Stimulated activated CD4-positive, alpha-beta T cell treated with anti-CD3 and anti-CD28 coated beads, Interleukin-4, amount 100 ng/mL, for 48 hours (primary cell): ENCODE measurements around the gene KLHL26.

Source experiments
- DNase-seq, 2 donors: peaks; one replicate each; pipeline ENCODE4 v3.0.0-alpha.2; 2020; ENCODE audit warnings: low read depth in 2 of 2

KLHL26 gene

DNA sequence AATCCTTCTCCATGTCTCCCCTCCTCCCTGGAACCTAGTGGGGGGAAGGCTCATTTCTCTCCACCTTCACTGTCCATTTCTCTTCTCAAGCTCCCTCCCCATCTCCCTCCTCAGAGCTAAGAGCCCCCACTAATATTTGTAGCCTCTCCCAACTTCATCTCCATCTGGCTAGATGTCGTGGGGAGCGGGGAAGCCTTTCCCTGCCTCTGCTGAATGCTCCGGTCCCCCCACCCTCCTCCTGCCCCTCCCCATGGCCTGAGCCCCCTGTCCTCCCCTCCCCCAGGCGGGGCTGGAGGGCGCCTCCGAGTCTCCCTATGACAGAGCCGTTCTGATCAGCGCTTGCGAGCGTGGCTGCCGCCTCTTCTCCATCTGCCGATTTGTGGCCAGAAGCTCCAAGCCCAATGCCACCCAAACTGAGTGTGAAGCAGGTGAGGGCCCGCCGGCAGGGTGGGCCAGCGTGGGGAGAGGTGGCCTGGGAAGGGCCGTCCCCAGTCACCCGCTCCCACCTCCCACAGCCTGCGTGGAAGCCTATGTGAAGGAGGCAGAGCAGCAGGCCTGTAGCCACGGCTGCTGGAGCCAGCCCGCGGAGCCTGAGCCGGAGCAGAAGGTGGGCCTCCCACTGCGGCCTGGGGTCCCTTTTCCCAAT lies 23.1 kb upstream of the KLHL26 start:
- DNase-seq, result no peak

DNA sequence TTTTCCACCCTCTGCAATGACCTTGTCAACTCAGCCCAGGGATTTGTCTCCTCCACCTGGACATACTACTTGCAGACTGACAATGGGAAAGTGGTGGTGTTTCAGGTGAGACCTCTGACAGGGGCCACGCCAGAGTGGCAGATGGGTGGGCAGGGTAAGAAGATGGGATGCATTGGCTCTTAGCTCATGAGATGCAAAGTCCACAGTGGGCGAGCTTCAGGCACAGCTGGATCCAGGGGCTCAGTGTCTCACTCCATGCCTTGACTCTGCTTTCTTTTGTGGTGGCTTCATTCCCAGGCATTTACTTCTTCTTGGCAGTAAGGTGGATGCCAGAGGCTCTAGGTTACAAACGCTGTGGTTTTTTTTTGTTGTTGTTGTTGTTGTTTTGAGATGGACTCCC lies 20.8 kb upstream of the KLHL26 start:
- no peak for DNase-seq

GRCh38 chr19:18617562-18617961 lies 19.3 kb upstream of the KLHL26 start:
- no peak for DNase-seq

- DNase-seq, result no peak
These were observed 18.6 kb upstream of the KLHL26 start for GRCh38 chr19:18618236-18618635.

GRCh38 chr19:18620311-18620710 lies 16.5 kb upstream of the KLHL26 start:
- DNase-seq, result no peak

DNA sequence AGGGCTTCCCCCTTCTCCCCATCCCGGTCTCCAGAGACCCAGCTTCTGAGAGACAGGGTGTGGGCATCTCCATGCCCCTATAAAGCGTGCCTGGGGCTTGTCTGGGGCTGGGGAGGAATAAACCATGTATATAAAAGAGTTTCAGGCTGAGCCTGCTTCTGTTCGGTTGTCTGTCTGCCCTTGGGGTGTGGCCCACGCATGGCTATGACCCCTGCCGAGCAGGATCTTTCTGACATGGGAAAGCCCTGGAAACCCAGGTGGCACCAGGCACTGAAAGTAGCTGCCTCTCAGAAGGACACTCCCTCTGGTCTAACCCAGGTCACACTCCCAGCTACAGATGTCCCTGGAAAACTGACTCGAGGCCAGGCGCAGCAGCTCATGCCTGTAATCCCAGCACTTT lies 15.9 kb upstream of the KLHL26 start:
- DNase-seq, result no peak

- DNase-seq, result no peak
These were observed 9.9 kb upstream of the KLHL26 start for GRCh38 chr19:18626906-18627305.

GRCh38 chr19:18629166-18630088 lies 7.4 kb upstream of the KLHL26 start:
- DNase-seq, result no peak

DNA sequence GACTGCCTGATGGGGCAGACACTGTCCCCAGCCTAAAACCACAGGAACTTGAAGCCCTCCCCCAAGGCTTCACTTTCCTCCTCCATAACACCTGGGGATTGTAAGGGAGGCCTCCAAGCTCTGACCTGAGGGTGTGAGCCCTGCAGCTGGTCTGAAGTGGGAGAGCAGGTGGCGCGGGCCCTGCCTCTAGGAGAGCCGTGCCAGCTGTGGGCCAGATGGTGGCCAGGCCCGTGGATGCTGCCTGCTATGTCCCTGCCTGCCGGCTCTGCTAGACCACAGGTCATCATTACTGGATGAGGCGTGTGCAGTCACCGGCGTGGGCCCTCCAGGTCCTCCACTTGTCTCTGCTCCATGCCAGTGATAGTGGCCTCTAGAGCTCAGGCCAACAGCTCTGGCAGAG lies 3.5 kb upstream of the KLHL26 start:
- DNase-seq, result no peak

DNA sequence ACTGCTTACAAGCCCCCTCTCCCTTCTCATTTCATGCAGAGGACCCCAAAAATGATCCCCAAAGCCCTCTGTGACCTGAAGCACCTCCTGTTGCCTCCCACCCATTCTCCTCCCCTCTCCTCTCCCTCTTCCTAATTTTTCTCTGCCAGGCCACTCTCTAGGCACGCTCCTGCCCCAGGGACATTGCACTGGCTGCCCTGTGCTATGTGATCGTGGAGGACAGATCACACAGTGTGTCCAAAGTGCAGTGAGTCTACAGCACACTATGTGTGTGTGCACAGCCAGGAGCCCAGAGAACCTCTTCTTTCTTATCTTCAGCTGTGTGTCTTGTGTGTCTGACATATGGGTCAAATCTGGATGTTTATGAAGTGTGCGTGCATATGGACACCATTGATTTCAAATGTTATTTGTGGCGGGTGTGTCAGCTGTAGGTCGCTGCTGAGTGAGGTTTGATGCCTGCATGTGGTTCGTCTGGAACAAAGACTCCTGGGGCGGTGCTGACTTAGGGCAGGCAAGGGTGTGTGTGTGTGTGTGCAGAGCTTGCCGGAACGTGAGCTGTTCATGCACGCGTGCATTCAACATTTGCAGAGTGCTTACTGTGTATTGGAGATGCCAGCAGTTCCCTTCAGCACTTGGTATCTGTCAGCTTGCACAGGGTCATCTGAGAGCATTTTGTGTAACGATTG lies 2.1 kb upstream of the KLHL26 start:
- no peak for DNase-seq

DNA sequence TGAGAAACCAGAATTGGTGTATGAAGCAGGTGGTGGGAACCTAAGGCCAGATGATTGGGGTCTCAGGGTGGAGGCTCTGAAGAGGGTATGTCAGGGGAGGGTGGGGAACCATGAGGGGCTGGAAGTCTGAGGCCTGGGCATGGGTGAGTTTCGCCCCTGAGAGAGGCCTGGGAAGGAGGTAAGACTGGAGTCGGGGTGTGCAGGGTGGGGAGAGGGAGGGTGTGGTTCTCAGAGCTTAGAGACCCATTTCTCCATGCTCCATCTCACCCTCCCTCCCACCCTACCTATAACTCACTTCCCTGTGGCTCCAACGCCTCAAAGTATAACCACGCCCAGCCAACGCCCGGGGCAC lies 1.0 kb upstream of the KLHL26 start:
- no peak for DNase-seq

DNA sequence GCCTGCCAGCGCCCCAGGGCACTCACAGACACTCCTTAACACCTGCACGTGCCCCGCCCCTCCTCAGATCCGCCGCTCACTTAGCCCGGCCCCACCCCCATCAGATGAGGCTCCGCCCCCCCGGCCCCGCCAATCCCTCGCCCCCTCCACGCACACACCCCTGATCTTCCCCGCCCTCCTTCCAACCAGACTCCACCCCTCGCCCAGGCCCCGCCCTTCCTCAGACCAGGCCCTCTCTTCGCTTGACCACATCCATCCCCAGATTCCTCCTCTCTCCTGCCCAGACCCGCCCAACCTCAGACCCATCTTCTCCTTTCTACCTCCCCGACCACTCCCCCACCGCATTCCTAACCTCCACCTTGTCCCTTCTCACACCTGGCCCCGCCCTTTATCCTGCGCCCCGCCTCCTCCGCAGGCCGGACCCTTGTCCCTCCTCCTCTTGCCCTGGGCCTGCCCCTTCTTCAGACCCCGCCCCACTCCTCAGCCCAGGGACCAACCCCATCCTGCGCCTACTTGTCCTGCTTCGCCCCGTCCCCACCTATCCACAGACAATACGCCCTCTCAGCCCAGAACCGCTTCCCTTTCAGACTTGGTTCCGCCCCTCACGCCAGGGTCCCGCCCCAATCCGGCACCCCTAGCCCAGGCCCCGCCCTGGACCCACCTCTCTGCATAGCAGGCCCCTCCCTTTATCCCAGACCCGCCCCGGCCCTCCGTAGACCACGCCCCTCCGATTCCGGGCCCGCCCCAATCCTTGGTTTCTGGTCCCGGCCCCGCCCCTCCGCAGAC lies 452 bp upstream of the KLHL26 start:
- peak; percentile 98 to 100 for DNase-seq

GRCh38 chr19:18637673-18638630 lies 1.1 kb downstream of the KLHL26 start:
- no peak for DNase-seq

DNA sequence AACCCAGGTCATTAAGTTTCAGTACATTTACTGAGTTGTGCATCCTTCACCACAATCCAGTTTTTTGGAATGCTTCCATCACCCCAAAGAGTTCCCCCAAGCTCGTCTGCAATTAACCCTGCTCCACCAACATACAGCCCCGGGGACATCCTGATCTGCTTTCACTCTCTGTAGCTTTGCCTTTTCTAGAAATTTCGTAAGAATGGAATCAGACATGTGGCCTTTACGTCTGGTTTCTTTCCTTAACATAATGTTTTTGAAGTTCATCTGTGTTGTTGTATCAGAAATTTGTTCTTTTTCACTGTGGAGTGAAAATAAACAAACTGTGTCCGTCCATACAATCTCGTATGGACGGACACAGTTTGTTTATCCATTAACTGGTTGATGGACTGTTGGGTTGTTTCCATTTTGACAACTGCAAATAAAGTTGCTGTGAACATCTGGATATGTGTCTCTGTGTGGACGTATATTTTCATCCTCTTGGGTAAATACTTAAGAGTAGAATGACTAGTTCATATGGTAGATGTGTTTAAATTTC lies 2.9 kb downstream of the KLHL26 start:
- no peak for DNase-seq

- DNase-seq, result no peak
These were observed 7.6 kb downstream of the KLHL26 start for GRCh38 chr19:18644196-18645034.

DNA sequence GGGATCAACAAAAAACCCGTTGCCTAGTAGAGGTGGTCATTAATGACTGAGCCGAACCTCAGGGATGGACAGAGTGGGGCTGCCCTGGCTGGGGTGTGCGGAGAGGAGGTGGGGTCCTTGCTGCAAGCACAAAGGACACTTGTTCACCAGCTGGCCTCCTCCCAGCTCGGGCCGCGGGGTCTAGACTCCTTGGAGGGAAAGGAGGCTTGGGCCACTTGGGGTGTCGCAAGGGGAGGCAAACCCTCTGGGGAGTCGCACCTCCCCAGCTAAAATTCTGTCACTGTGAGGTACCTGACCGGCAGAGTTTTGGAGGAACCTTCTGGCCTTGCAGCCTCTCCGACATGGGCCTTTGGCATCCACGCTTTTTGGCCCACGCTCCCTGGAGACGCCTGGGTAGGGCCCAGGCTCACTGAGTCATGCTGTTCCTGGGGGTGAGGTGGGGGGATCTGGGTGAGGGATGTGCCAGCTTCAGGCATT lies 8.2 kb downstream of the KLHL26 start:
- DNase-seq, result no peak

- no peak for DNase-seq
These were observed 9.9 kb downstream of the KLHL26 start for GRCh38 chr19:18646535-18647370.

GRCh38 chr19:18647371-18647767 lies 10.5 kb downstream of the KLHL26 start:
- no peak for DNase-seq

GRCh38 chr19:18647807-18648206 lies 11.0 kb downstream of the KLHL26 start:
- DNase-seq, result no peak
